Measurements from ENCODE around the gene ABHD12.
"Not testable (repeated sequence)": the region's sequence is repeated elsewhere in the genome, so short reads cannot be mapped to it uniquely, and the experiment has no call there.

ABHD12 gene

DNA sequence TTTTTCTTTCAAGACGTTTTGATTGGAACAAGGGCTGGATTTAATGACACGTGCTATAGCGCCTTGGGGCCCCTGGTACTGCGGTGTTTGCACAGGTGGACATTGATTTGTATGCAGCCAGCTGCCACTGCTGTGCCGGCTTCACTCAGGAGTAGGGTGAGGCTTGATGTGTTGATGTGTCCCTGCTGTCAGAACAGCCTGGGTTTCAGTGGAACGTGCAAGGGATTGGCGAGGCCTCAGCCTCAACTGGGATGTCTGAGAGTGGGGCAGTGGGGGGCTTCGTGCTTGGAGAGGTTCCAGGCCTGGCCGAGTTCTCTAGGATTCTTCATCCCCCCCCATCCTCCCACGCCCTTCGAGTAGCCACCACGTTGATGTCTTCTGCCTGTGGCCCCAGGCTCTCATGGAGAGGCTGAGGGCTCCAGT is 119.8 kb downstream of the ABHD12 start:
- peaks cover 51% of the 10 kb centered on the region for H3K36me3 ChIP-seq (ENCODE audit: insufficient read depth, low read length)

DNA sequence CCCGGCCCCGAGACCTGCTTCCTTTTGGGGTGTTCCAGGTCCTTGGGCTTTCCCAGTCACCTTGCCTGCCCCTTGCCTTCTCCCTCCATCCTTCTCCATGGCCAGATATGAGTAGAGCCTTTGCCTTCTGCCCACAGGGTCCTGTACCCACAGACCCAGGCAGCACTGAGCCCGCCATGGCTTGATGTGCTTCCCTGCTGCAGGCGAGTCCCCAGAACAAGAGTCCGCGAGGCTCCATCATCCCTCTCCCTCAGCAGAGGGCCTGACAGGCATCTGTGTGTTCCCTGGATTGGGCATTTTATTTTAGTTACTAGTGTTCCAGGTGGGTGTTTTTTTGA is 120.8 kb downstream of the ABHD12 start:
- no peaks in the 10 kb centered on the region for H3K79me2 ChIP-seq (ENCODE audit: insufficient read depth, low read length)
- no peak overlapping the region for H3K9ac ChIP-seq (ENCODE audit: low read length)
- no peaks in the 10 kb centered on the region for H3F3A ChIP-seq (ENCODE audit: insufficient read depth, low read length)
- no peak overlapping the region for H2AFZ ChIP-seq (ENCODE audit: low read length)
- no peaks in the 10 kb centered on the region for H3K9me2 ChIP-seq (ENCODE audit: low read depth, low read length)
- peaks cover 32% of the 10 kb centered on the region for H3K4me1 ChIP-seq (ENCODE audit: insufficient read depth, low read length, severe bottlenecking)
- no peak overlapping the region for H3K4me3 ChIP-seq (ENCODE audit: low read depth, low read length, poor library complexity, severe bottlenecking)
- TF ChIP-seq, protein P1, sequence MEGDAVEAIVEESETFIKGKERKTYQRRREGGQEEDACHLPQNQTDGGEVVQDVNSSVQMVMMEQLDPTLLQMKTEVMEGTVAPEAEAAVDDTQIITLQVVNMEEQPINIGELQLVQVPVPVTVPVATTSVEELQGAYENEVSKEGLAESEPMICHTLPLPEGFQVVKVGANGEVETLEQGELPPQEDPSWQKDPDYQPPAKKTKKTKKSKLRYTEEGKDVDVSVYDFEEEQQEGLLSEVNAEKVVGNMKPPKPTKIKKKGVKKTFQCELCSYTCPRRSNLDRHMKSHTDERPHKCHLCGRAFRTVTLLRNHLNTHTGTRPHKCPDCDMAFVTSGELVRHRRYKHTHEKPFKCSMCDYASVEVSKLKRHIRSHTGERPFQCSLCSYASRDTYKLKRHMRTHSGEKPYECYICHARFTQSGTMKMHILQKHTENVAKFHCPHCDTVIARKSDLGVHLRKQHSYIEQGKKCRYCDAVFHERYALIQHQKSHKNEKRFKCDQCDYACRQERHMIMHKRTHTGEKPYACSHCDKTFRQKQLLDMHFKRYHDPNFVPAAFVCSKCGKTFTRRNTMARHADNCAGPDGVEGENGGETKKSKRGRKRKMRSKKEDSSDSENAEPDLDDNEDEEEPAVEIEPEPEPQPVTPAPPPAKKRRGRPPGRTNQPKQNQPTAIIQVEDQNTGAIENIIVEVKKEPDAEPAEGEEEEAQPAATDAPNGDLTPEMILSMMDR (IDR thresholded peaks at IDR 0.05; ENCODE audit: low read length) = no peak
- TF ChIP-seq EZH2 (IDR thresholded peaks at IDR 0.05; ENCODE audit: borderline replicate concordance, low read length) = no peak
- no peak overlapping the region for H3K27ac ChIP-seq (ENCODE audit: low read depth, low read length, poor library complexity, severe bottlenecking)
- H3K9me3 ChIP-seq (ENCODE audit: low read length) = no peaks in the 10 kb centered on the region
- H3K36me3 ChIP-seq (ENCODE audit: insufficient read depth, low read length) = peaks cover 51% of the 10 kb centered on the region
- H3K27me3 ChIP-seq (ENCODE audit: insufficient read depth, low read length) = no peaks in the 10 kb centered on the region
- no peak overlapping the region for H3K4me2 ChIP-seq (ENCODE audit: low read length)
- no peaks in the 10 kb centered on the region for H4K20me1 ChIP-seq (ENCODE audit: insufficient read depth, low read length)

More for the DNA sequence above, 119.8 kb downstream of the ABHD12 start:
- H3F3A ChIP-seq (ENCODE audit: insufficient read depth, low read length) = no peaks in the 10 kb centered on the region
- H3K27me3 ChIP-seq (ENCODE audit: insufficient read depth, low read length) = no peaks in the 10 kb centered on the region
- H3K9me2 ChIP-seq (ENCODE audit: low read depth, low read length) = no peaks in the 10 kb centered on the region
- H2AFZ ChIP-seq (ENCODE audit: low read length) = no peak overlapping the region
- H3K79me2 ChIP-seq (ENCODE audit: insufficient read depth, low read length) = no peaks in the 10 kb centered on the region
- no peaks in the 10 kb centered on the region for H4K20me1 ChIP-seq (ENCODE audit: insufficient read depth, low read length)
- H3K9me3 ChIP-seq (ENCODE audit: low read length) = no peaks in the 10 kb centered on the region
- H3K4me2 ChIP-seq (ENCODE audit: low read length) = no peak overlapping the region
- no peak overlapping the region for H3K9ac ChIP-seq (ENCODE audit: low read length)
- peaks cover 32% of the 10 kb centered on the region for H3K4me1 ChIP-seq (ENCODE audit: insufficient read depth, low read length, severe bottlenecking)
- H3K27ac ChIP-seq (ENCODE audit: low read depth, low read length, poor library complexity, severe bottlenecking) = no peak overlapping the region
- no peak for TF ChIP-seq EZH2 (IDR thresholded peaks at IDR 0.05; ENCODE audit: borderline replicate concordance, low read length)
- TF ChIP-seq, protein P1 (IDR thresholded peaks at IDR 0.05; ENCODE audit: low read length) = no peak
- H3K4me3 ChIP-seq (ENCODE audit: low read depth, low read length, poor library complexity, severe bottlenecking) = no peak overlapping the region

DNA sequence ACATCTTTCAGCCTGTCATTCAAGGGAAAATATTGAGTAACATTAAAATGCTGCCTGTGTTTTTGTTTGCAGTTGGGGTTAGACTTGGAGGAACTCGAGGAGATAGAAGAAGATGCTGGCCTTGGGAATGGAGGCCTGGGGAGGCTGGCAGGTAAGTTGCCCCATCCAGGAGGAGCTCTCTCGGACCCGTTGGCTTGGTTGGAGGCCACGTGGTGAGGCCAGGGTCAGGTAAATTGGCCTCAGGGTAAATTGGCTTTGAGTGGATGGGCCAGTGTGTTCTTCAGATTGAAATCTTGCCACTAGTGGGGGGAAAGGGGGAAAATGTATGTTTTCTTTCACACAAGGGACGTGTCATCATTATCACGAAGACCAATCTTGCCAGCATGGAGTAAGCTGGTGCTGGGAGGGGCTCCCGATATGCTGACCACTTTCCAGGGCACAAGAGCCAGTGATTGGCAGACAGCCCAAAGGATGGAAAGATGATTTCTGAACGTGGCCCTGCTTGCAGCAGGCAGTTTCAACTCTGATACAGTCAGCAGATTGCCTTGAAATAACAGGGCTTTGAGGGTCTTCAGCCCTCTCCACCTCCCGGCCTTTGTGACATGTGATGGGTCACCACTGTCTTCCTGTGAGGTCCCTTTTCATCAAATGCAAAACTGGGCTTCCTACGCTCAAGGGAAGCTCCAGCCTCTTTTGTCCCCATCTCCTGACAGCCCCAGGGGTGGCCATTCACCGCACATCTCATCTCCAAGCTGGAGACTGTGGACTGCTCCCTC is 121.4 kb downstream of the ABHD12 start:
- Histone ChIP-seq H3K9me2 (ENCODE audit: low read depth, low read length) (no peaks in the 10 kb centered on the region), H3K79me2 (ENCODE audit: insufficient read depth, low read length) (no peaks in the 10 kb centered on the region), H3K9ac (ENCODE audit: low read length) (no peak overlapping the region), H3K4me2 (ENCODE audit: low read length) (no peak overlapping the region), H3K27me3 (ENCODE audit: insufficient read depth, low read length) (no peaks in the 10 kb centered on the region), H3K4me3 (ENCODE audit: low read depth, low read length, poor library complexity, severe bottlenecking) (no peak overlapping the region), H2AFZ (ENCODE audit: low read length) (no peak overlapping the region), H3K4me1 (ENCODE audit: insufficient read depth, low read length, severe bottlenecking) (peaks cover 32% of the 10 kb centered on the region), H3K36me3 (ENCODE audit: insufficient read depth, low read length) (peaks cover 46% of the 10 kb centered on the region), H3F3A (ENCODE audit: insufficient read depth, low read length) (no peaks in the 10 kb centered on the region), H4K20me1 (ENCODE audit: insufficient read depth, low read length) (no peaks in the 10 kb centered on the region), H3K9me3 (ENCODE audit: low read length) (no peaks in the 10 kb centered on the region), H3K27ac (ENCODE audit: low read depth, low read length, poor library complexity, severe bottlenecking) (no peak overlapping the region)
- TF ChIP-seq, protein P1 (IDR thresholded peaks at IDR 0.05; ENCODE audit: low read length) = no peak
- no peak for TF ChIP-seq EZH2 (IDR thresholded peaks at IDR 0.05; ENCODE audit: borderline replicate concordance, low read length)

DNA sequence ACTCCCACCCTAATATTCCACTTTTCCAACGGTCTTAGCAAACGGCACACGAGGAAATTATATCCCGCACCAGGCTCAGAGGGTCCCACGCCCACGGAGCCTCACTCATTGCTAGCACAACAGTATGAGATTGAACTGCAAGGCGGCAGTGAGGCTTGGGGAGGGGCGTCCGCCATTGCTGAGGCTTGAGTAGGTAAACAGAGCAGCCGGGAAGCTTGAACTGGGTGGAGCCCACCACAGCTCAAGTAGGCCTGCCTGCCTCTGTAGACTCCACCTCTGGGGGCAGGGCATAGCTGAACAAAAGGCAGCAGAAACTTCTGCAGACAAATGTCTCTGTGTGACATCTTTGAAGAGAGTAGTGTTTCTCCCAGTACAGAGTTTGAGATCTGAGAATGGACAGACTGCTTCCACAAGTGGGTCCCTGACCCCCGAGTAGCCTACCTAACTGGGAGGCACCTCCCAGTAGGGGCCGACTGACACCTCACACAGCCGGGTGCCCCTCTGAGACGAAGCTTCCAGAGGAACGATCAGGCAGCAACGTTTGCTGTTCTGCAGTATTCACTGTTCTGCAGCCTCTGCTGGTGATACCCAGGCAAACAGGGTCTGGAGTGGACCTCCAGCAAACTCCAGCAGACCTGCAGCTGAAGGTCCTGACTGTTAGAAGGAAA is 129.7 kb downstream of the ABHD12 start:
- not testable (repeated sequence) for H3K79me2 ChIP-seq (ENCODE audit: insufficient read depth, low read length); H3K9me3 ChIP-seq (ENCODE audit: low read length); H3K27ac ChIP-seq (ENCODE audit: low read depth, low read length, poor library complexity, severe bottlenecking); H3F3A ChIP-seq (ENCODE audit: insufficient read depth, low read length); H3K27me3 ChIP-seq (ENCODE audit: insufficient read depth, low read length); H2AFZ ChIP-seq (ENCODE audit: low read length); H3K9ac ChIP-seq (ENCODE audit: low read length); H3K9me2 ChIP-seq (ENCODE audit: low read depth, low read length); H4K20me1 ChIP-seq (ENCODE audit: insufficient read depth, low read length); H3K4me3 ChIP-seq (ENCODE audit: low read depth, low read length, poor library complexity, severe bottlenecking); H3K4me2 ChIP-seq (ENCODE audit: low read length); H3K4me1 ChIP-seq (ENCODE audit: insufficient read depth, low read length, severe bottlenecking)
- H3K36me3 ChIP-seq (ENCODE audit: insufficient read depth, low read length) = peaks cover 16% of the 10 kb centered on the region

Data from OCI-LY1 (cell line).